T-helper 2 cell treated with Interferon-gamma antibody and Interleukin-4, amounts not matched to agents 5 μg/mL and 100 μg/mL, for 36 hours (primary cell): ENCODE results near the gene PLCB1.

ENCODE experiments used
- DNase-seq: peaks from one replicate; pipeline ENCODE4 v3.0.0; 2021; ENCODE audit warnings: low spot score
- H3K27ac Mint-ChIP-seq: one replicate; pipeline ENCODE4 v1.8.0; 2021; ENCODE audit warnings: mild to moderate bottlenecking, mixed read lengths
- H3K27me3 Mint-ChIP-seq: one replicate; pipeline ENCODE4 v1.8.0; 2021; ENCODE audit warnings: low read depth, mixed read lengths
- H3K36me3 Mint-ChIP-seq: one replicate; pipeline ENCODE4 v1.8.0; 2021; ENCODE audit warnings: low read depth, mixed read lengths
- H3K4me1 Mint-ChIP-seq: one replicate; pipeline ENCODE4 v1.8.0; 2021; ENCODE audit warnings: low read depth, mixed read lengths
- H3K4me3 Mint-ChIP-seq: one replicate; pipeline ENCODE4 v1.8.0; 2022; ENCODE audit warnings: mild to moderate bottlenecking, moderate library complexity, mixed read lengths
- H3K9me3 Mint-ChIP-seq: one replicate; pipeline ENCODE4 v1.8.0; 2021; ENCODE audit warnings: mixed read lengths

PLCB1 gene

GRCh38 chr20:8487696-8488095 is 355.6 kb downstream of the PLCB1 start:
- Mint-ChIP-seq H3K36me3 (no peaks in the 10 kb centered on the region), H3K4me1 (no peaks in the 10 kb centered on the region), H3K27me3 (no peaks in the 10 kb centered on the region), H3K9me3 (no peaks in the 10 kb centered on the region), H3K27ac (no peak overlapping the region), H3K4me3 (no peak overlapping the region)
- DNase-seq, result no peak

GRCh38 chr20:8489094-8489883 is 357.2 kb downstream of the PLCB1 start:
- H3K27me3 Mint-ChIP-seq, result no peaks in the 10 kb centered on the region
- no peak overlapping the region for H3K27ac Mint-ChIP-seq
- H3K4me1 Mint-ChIP-seq, result no peaks in the 10 kb centered on the region
- no peaks in the 10 kb centered on the region for H3K36me3 Mint-ChIP-seq
- H3K9me3 Mint-ChIP-seq, result no peaks in the 10 kb centered on the region
- DNase-seq, result no peak
- no peak overlapping the region for H3K4me3 Mint-ChIP-seq

DNA sequence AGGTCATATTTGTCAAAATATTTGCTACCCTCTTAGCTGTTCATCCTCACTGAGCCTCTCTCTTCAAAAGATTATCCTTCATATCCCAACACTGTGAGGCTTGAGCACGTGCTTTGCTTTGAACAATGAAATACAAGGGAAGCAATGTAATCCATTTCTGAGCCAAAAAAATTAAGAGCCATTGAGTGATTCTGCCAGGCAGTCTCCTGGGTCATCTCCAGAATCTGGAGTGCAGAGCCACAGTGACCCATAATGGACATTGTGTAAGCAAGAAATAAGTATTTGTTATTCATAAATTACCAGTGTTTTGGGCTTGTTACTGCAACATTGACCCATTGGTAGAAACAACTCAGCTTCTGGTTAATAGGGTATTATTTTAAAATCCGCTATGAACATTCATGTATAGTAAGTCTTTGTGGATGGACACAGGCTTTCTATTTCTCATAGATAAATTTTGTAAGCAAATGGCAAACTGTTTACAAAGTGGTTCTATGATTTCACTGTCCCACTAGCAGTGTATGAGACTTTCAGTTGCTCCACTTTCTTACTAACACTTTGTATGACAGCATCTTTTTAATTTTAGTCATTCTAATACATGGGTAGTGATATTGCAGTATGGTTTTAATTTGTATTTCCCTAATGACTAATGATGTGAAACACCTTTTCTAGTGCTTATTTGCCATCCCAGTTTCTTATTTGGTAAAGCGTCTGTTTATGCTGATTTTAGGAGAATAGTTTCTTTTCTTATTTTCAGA is 358.2 kb downstream of the PLCB1 start:
- DNase-seq, result no peak
- H3K4me1 Mint-ChIP-seq, result no peaks in the 10 kb centered on the region

DNA sequence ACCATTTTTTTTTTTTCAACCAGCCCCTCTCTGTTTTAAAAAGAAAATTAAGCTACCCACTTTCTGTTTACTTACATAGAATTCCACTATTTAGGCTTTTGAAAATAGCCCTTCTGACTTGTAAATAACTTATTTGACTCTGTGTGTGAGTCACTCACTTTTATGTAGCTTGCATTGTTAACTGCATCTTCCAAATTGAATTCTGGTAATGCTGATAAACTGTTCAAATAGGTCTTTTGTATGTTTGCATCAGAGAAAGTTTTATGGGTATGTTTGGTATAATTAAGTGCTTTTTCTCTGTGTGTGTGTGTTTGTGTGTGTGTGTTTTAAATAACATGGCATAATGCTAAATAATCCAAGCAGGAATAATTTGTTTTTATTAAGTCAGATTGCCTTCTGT is 360.1 kb downstream of the PLCB1 start:
- no peaks in the 10 kb centered on the region for H3K36me3 Mint-ChIP-seq
- H3K4me1 Mint-ChIP-seq, result no peaks in the 10 kb centered on the region
- no peaks in the 10 kb centered on the region for H3K9me3 Mint-ChIP-seq
- no peak overlapping the region for H3K4me3 Mint-ChIP-seq
- no peak overlapping the region for H3K27ac Mint-ChIP-seq
- no peak for DNase-seq
- no peaks in the 10 kb centered on the region for H3K27me3 Mint-ChIP-seq

More for the DNA sequence above, 358.2 kb downstream of the PLCB1 start:
- Mint-ChIP-seq H3K27ac (no peak overlapping the region), H3K9me3 (no peaks in the 10 kb centered on the region), H3K27me3 (no peaks in the 10 kb centered on the region), H3K4me3 (no peak overlapping the region), H3K36me3 (no peaks in the 10 kb centered on the region)

DNA sequence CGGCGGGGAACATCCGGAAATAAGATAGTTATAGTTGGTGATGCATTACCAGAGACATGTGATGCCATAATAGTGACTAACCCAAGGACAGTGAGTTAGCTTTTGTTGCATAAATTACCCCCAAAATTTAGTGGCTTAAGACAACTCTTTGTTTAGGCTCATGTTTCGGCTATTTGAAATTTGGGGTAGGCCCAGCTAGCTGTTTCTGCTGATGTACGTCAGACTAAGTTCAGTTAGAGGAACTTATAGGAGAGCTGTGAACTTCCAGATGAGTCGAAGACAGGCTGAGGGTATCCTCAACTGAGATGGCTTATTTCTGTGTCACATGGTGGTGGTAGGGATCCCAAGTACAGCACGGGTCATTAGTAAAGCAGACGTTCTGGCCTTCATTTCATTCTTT is 366.5 kb downstream of the PLCB1 start:
- no peaks in the 10 kb centered on the region for H3K4me1 Mint-ChIP-seq
- DNase-seq, result no peak
- H3K36me3 Mint-ChIP-seq, result no peaks in the 10 kb centered on the region
- H3K27me3 Mint-ChIP-seq, result no peaks in the 10 kb centered on the region
- H3K27ac Mint-ChIP-seq, result no peak overlapping the region
- no peak overlapping the region for H3K4me3 Mint-ChIP-seq
- no peaks in the 10 kb centered on the region for H3K9me3 Mint-ChIP-seq

- H3K27me3 Mint-ChIP-seq, result no peaks in the 10 kb centered on the region
These were observed 372.0 kb downstream of the PLCB1 start for GRCh38 chr20:8504030-8504429.

DNA sequence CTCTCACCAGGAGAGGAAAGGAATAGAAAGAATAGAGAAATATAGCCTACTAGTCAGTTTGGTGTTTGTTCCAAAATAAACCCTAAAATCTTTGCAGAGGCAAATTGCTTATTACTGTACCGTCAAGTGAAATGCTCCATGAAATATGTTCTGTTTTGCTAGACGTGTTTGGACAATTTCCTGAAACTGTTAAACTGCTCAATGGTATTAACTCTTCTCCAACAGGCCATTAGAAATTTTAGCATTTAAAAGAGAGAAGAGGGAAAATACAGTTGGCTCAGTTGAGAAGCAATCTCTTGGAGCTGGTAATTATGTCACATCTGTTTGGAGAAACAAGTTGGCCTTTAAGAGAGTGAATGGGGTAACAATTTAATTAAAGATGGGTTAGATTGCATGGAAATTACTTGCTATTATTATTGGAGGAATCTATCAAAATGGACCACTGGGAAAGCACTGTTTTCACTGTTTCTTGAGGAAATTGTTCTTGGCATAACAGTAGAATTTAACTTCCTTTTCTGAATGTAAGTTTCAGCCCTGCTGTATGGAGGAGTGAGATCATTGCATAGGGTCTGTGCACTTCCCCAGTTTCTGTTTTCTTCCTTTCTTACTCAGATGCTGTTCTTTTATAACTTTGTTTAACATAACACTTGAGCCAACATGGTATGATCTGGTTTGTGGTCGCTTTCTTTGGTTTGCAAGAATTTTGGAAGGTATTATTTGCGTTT is 373.6 kb downstream of the PLCB1 start:
- Mint-ChIP-seq H3K36me3 (no peaks in the 10 kb centered on the region), H3K4me1 (no peaks in the 10 kb centered on the region), H3K27me3 (no peaks in the 10 kb centered on the region), H3K4me3 (no peak overlapping the region), H3K9me3 (no peaks in the 10 kb centered on the region), H3K27ac (no peak overlapping the region)
- DNase-seq, result no peak

More at GRCh38 chr20:8504030-8504429, 372.0 kb downstream of the PLCB1 start:
- DNase-seq, result no peak
- no peak overlapping the region for H3K27ac Mint-ChIP-seq
- H3K36me3 Mint-ChIP-seq, result no peaks in the 10 kb centered on the region
- no peaks in the 10 kb centered on the region for H3K9me3 Mint-ChIP-seq
- no peak overlapping the region for H3K4me3 Mint-ChIP-seq
- H3K4me1 Mint-ChIP-seq, result no peaks in the 10 kb centered on the region

- no peak overlapping the region for H3K4me3 Mint-ChIP-seq
- H3K9me3 Mint-ChIP-seq, result no peaks in the 10 kb centered on the region
- no peaks in the 10 kb centered on the region for H3K27me3 Mint-ChIP-seq
- DNase-seq, result no peak
- H3K36me3 Mint-ChIP-seq, result no peaks in the 10 kb centered on the region
- H3K4me1 Mint-ChIP-seq, result no peaks in the 10 kb centered on the region
- H3K27ac Mint-ChIP-seq, result no peak overlapping the region
These were observed 375.2 kb downstream of the PLCB1 start for GRCh38 chr20:8507231-8507630.

GRCh38 chr20:8509809-8510208 is 377.7 kb downstream of the PLCB1 start:
- Mint-ChIP-seq H3K27ac (no peak overlapping the region), H3K4me1 (no peaks in the 10 kb centered on the region), H3K36me3 (no peaks in the 10 kb centered on the region), H3K27me3 (no peaks in the 10 kb centered on the region), H3K4me3 (no peak overlapping the region), H3K9me3 (no peaks in the 10 kb centered on the region)
- no peak for DNase-seq

GRCh38 chr20:8510808-8511207 is 378.7 kb downstream of the PLCB1 start:
- no peak for DNase-seq
- Mint-ChIP-seq H3K27ac (no peak overlapping the region), H3K36me3 (no peaks in the 10 kb centered on the region), H3K27me3 (no peaks in the 10 kb centered on the region), H3K4me3 (no peak overlapping the region), H3K9me3 (no peaks in the 10 kb centered on the region), H3K4me1 (no peaks in the 10 kb centered on the region)

GRCh38 chr20:8512003-8512402 is 379.9 kb downstream of the PLCB1 start:
- DNase-seq, result no peak
- Mint-ChIP-seq H3K9me3 (no peaks in the 10 kb centered on the region), H3K4me3 (no peak overlapping the region), H3K27ac (no peak overlapping the region), H3K4me1 (no peaks in the 10 kb centered on the region), H3K36me3 (no peaks in the 10 kb centered on the region), H3K27me3 (no peaks in the 10 kb centered on the region)

DNA sequence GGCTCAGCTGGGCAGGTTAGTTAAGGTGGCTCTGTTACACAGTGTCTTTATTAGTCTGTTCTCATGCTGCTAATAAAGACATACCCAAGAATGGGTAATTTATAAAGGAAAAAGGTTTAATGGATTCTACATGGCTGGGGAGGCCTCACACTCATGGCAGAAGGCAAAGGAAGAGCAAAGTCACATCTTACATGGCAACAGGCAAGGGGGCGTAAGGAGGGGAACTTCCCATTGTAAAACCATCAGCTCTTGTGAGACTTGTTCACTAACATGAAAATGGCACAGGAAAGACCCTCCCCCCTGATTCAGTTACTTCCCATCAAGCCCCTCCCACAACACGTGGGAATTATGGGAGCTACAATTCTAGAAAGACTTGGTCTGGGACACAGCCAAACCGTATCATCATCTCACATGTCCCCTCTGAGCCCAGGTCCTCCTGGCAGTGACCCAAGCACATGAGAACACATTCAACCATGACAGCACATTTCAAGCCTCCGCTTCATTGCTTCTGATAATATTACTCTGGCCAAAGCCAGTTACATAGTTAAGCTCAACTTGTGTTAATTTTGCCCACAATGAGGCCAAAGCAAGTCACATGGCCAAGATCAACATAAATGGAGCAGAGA is 383.9 kb downstream of the PLCB1 start:
- H3K4me1 Mint-ChIP-seq, result no peaks in the 10 kb centered on the region
- no peaks in the 10 kb centered on the region for H3K27me3 Mint-ChIP-seq
- no peak overlapping the region for H3K4me3 Mint-ChIP-seq
- no peaks in the 10 kb centered on the region for H3K36me3 Mint-ChIP-seq
- no peaks in the 10 kb centered on the region for H3K9me3 Mint-ChIP-seq
- no peak overlapping the region for H3K27ac Mint-ChIP-seq
- no peak for DNase-seq

DNA sequence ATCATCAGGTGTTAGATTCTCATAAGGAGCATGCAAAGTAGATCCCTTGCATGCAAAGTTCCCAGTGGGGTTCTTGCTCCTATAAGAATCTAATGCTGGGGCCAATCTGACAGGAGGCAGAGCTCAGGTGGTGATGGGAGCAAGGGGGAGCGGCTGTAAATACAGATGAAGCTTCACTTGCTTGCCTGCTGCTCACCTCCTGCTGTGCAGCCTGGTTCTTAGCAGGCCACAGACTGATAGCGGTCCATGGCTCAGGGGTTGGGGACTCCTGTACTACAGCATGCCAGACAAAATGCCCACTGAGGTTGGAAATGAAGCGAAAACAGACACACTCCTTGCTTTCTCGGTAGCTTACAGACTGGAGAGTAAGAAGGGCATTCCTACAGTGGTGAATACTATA is 386.8 kb downstream of the PLCB1 start:
- no peak for DNase-seq
- no peak overlapping the region for H3K27ac Mint-ChIP-seq
- H3K4me1 Mint-ChIP-seq, result no peaks in the 10 kb centered on the region
- H3K4me3 Mint-ChIP-seq, result no peak overlapping the region
- no peaks in the 10 kb centered on the region for H3K36me3 Mint-ChIP-seq
- H3K9me3 Mint-ChIP-seq, result no peaks in the 10 kb centered on the region
- no peaks in the 10 kb centered on the region for H3K27me3 Mint-ChIP-seq

GRCh38 chr20:8519887-8520286 is 387.8 kb downstream of the PLCB1 start:
- no peak for DNase-seq
- no peaks in the 10 kb centered on the region for H3K36me3 Mint-ChIP-seq
- no peaks in the 10 kb centered on the region for H3K4me1 Mint-ChIP-seq
- H3K4me3 Mint-ChIP-seq, result no peak overlapping the region
- H3K27me3 Mint-ChIP-seq, result no peaks in the 10 kb centered on the region
- no peaks in the 10 kb centered on the region for H3K9me3 Mint-ChIP-seq
- H3K27ac Mint-ChIP-seq, result no peak overlapping the region
